GM19099 (cell line): ENCODE data around the gene THOP1.
A peak's percentile ranks its signal among the peaks of the same experiment; 100 is the strongest.

Experiments used
- POLR2A ChIP-seq: IDR thresholded peaks from 3 replicates; pipeline ENCODE4 v1.6.1; 2011; ENCODE audit warnings: low read depth; ENCODE audit not compliant: insufficient read length; ENCODE audit errors: extremely low read depth

Gene THOP1

DNA sequence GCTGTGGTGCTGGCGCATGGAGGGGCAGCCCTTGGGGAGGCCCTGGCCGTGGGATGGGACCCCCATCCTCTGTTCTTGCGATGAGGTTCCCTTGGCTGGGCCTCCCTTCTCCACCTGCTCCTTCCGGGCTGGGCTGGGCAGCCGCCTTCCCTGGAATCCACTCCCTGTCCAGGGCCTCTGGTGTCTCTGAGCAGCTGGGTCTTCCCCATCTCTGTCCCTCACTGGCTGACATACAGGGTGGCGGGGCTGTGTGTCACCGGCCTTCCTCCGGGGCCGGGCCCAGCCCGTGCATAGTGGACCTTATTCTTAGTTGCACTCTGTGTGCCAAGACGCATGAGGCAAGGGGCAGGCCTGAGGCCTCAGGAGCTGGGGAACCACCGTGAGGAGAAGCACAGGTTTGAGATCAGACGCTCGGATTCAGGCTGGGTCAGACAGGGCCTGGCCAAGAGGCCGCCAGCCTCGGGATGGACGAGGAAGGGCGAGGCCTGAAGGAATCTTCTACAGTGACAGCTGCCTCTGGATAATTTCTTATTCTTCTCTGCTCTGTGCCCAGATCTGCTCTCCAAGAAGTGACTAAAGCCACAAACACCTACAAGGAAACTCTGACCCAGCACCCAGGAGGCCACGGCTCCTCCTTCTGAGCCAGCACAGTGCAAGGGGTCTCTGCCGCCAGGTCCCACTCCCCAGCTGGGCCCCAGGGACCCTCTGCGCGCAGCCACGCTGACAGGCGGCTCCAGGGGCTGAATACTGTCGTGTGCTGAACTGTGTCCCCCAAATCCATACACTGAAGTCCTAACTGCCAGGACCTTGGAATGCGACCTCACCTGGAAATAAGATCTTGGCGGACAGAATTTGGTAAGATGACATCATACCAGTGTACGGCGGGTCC is 13.3 kb upstream of the THOP1 start:
- TF ChIP-seq POLR2A: no peak

DNA sequence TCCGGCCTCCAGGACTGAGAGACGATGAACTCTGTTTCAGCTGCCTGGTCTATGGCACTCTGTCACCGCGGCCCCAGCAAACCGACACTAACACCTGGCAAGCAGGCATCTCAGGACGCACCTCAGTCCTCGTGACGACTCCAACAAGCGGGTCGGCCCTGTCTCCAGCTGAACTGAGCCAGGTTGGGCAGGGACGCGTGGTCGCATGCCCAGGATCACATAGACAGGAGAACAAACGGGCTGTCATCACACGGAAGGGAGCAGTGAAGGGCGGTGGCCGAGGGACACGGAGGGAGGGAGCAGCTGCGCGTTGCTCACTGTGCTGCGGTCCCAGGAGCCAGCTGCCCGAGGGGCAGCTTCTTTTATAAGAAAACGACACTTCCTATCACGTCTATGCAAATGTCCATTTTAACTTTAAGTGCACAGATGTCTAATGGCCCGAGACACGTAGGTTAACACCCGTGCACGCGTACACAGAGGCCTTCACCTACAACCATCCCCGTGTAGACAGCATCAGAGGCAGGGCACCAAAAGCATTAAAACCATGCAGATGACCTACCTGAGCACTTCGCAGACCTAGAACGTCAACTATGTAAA is 11.1 kb upstream of the THOP1 start:
- TF ChIP-seq POLR2A: no peak

DNA sequence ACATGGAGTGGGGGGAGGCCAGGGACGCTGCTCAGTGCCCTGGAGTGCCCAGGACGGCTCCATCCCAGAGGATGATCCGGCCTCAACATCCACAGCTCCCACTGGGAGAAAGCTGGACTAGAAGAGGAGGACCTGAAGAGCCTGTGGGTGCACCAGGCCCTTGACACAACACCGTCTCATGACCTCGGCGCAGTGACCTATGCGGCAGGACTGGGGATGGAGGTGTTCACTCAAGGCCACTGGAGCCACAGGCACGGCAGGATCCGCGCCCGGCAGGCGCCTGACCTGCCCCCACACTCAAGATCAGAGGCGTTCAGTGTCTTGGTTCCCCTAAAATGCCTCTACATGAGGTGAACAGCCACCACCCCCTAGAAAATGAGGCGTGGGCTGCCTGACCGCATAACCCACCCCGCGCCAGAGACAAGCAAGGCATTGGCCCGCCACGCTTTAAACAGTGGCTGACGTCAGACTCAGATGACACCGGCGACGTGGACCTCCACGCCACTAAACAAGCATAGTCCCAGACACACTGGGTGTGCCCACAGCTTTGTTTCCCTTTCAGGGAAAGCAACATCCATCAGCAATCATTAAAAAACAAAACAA is 10.2 kb upstream of the THOP1 start:
- no peak for TF ChIP-seq POLR2A

DNA sequence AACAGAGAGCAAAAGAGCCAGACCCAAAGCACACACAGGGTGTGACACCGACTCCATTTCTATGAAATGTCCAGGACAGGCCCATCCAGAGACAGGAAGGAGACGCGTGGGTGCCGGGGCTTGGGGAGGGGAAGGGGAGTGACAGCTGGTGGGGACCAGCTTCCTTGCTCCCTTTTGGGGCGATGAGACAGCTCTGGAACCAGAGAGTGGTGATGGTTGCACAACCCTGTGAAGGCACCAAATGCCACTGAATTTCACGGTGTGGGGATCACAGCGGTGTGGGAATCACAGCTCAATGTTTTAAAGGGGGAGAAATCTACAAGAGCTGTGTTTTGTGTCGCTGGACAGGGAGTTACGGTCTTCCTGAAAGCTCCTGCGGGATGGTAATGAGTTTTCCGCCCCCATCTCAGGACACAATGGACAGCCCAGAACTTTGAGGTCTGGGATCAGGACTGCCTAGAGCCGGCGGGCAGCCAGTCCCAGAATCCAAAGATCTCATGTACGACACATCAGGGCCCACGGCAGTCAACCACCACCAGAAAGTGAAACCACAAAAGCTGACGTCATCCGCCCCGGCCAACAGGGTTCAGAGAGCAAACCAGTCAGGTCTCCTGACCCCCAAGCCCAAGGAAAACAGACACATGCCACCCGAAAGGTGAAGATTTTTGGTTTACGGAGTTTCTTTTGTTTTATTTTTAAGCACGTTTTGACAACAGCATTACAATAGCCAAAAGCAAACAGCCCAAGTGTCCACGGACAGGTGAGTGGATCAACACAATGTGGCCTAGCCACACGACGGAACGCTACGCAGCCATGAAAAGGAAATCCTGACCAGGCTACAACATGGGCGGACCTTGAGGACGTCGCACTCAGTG is 9.5 kb upstream of the THOP1 start:
- no peak for TF ChIP-seq POLR2A

DNA sequence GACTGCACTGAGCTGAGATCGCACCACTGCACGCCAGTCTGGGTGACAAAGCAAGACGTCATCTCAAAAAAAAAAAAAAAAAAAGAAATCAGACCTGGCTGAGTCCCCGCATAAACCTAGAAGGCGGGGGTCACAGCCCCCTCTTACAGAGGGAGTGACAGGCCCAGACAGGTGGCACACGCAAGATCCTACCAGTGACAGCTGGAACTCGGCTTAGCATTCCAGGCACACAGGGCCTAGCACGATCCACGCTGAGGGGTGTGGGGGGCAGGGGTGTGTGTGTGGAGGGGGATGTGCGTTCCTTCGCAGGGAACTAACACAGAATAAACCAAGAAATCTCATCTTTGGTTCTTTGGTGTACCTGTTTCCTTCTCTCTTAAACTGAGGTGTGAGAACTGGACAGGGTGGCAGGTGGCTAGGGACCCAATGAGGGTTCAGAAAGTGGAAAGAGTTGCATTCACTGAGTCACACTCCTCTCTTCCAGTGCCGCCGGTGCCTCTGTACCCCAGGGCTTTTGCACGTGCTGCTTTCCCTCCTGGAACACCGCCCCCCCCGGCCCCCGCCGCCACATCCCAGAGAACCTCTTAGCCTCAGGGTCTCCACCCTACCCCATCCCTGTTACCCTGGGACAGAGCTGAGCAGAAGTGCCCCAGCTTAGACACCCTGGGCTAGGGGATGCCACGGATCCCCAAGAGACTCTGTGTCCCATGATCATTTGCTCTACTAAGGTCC is 7.2 kb upstream of the THOP1 start:
- no peak for TF ChIP-seq POLR2A

DNA sequence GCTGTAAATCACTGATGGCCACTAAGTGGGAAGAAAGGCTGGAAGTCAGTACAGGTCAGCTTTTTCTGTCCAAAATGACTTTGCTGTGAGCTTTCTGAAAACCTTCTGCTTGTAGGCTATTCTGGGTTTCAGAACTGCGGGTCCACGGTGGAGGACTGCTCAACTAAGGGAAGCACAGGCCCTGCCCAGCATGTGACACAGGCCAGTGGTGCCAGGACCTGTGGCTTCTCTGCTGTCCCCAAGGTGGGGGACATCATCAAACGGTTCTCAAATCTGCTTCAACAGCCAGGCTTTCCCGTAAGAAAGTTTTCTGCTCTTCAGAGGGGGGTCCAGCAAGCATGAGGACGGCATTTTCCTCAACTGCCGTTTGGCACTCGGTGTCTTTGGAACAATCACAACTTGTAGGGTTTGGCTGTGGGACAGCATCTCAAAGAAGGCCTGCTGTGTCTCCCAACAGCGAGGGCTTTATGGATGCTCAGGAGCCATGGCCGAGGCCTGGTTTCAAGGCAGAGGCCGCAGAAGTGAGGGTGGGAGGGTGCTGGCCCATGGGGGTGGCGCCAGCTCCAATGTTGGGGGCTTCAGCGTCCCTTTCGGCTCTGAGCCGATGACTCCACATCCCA is 6.1 kb upstream of the THOP1 start:
- TF ChIP-seq POLR2A: no peak

DNA sequence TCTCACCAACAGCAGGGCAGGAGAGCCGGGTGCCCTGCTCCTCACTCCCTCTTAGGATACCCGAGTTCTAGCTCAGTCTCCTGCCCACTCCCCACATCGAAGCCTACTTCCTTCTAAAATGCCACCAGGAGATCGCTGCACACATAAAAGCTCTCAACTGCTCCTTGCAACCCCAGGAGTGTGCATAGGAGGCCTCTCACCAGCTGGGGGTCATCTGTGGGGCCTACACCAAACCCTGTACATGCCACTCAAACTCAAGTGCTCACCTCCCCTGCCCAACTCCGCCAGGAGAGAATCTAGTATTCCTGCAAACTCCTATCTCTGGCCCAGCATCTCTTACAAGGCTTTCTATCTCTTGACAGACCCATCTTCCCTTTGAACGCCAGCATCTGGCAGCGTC is 5.0 kb upstream of the THOP1 start:
- TF ChIP-seq POLR2A: no peak

DNA sequence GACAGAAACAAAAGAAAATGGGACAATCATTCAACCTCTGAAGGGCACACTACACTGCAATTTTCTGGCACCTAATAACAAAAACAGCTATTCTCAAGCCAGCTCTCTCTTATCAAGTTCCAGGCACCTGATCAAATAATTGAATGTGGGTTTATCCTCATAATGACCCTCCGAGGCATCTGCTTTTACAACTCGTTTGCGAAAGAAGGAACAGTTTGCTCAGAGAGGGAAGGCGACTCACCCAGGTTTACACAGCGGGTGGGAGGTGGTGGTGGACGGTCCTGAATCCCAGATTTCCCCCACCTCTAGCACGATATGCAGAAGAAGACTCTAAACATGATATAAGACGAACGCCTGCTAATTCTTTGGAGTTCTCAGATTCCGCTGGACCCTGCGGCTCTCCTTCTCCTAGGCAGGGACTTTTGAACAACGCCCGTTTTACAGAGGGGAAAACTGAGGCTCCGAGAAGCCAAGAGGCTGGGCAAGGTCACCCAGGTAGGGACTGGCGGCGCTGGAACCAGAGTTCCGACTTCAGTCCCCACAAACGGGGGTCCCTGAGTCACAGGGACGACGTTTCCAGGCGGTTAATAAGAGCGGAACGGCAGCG is 2.9 kb upstream of the THOP1 start:
- TF ChIP-seq POLR2A: no peak

DNA sequence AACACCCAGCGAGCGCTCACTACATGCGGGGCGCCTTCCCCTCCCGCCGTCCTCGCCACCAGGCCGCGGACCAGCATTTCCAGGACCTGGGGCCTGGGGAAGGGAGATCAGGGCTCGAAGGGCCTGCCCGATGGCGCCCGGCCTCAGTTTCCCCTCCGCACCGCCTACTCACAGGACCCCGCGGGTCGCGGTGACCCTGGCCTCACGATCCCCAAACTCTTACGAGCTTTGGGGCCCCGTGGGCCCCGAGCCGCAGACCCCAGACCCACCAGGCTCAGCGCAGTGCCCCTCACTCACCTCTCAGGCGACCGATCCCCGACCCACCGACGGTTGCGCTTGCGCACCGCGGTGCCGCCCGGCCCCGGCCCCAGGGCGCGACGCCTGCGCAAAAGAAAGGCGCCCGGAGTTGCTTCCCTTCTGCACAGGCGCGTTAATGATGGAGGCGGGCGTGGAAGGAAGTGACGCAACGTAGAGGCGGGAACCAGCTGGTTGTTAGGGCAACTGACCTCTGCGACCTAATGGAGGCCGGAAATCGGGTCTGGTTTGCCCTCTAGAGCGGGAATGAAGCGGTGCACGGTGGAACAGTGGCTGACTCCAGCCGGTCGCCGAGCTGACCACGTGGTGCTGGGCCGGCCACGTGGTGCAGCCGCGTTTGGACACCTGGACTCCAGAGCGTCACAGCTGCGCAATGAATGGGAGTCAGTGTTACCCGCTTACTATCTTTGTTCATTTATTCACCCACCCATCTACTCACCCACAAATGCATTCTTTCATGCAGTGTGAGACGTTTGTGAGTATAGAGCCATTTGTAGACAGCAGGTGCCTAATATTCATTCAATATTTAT is 2.1 kb upstream of the THOP1 start, which contains the start of gene SGTA:
Gene SGTA, minus strand, starts transcription at position 338 of the 845 bp plus-strand sequence. CDS start 14,205 bp downstream, outside the sequence.
- peak; percentile 89 for TF ChIP-seq POLR2A

DNA sequence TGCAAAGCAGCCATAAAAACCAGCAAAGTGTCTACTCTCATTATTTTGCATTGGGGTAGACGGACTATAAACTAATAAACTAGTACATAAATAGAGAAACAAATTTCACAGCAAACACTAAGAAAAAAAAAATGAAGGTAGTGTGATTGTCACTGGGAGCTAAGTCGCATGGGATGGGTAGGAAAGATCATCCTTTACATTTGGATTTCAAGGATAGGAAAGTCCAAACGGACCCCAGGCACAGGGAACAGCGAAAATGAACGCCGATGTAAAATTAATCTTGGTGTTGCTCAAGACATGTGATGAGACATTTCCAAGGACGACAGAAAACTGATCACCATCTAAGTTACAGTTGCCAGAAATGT is 1.5 kb upstream of the THOP1 start:
- no peak for TF ChIP-seq POLR2A

DNA sequence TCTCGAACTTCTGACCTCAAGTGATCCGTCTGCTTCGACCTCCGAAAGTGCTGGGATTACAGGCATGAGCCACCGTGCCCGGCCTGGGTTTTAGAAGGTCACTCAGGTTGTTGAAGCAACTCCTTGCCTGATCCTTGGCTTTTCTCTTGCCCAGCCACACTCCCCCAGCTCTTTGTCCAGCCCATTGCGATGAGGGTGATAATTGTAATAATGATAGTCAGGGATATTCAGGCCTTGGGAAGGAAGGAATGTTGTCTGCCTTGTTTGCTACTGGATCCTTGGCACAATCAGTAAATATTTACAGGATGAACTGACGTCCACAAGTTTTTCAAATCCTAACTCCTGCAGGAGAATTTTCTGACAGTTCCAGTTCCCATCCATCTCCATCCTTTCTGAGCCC is 1.8 kb downstream of the THOP1 start:
- no peak for TF ChIP-seq POLR2A

DNA sequence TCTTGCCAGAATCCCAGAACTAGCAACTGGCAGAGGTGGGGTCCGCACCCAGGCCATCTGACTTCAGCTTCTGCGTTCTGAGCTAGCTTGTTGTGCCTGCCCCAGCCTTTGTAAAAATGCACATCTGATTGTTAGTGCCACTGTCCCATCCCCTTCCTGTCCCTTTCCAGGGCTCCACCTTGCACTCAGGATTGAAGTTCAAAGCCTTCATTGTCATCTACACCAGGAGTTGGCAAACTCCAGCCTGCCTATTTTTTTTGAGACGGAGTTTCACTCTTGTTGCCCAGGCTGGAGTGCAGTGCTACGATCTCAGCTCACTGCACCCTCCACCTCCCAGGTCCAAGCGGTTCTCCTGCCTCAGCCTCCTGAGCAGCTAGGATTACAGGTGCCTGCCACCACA is 2.9 kb downstream of the THOP1 start:
- TF ChIP-seq POLR2A: no peak

DNA sequence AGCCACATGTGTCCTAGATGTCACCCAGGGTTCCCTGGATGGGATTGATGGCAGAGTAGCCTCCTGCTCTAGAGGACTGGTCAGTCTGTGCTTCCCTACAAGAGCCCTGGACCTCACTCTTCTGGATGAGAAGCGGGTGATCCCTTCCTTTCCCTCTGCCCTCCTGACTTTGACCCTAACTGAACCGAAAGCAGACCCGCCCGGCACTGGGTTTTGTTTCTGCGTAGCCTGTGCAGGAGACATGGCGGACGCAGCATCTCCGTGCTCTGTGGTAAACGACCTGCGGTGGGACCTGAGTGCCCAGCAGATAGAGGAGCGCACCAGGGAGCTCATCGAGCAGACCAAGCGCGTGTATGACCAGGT is 4.9 kb downstream of the THOP1 start:
- TF ChIP-seq POLR2A: no peak
